GOT3 (cell line): ENCODE results near the gene CAVIN2.
"Not testable (repeated sequence)": the region's sequence is repeated elsewhere in the genome, so short reads cannot be mapped to it uniquely, and the experiment has no call there.

Source experiments
- DNase-seq: peaks from one replicate; lab custom pipeline; 2025; ENCODE audit warnings: mixed read lengths; lab: John Stamatoyannopoulos, UW

Gene CAVIN2

GRCh38 chr2:191800874-191801273 lies 46.0 kb downstream of the CAVIN2 start:
- no peak for DNase-seq

GRCh38 chr2:191799526-191799925 lies 47.4 kb downstream of the CAVIN2 start:
- DNase-seq, result no peak

GRCh38 chr2:191797942-191798876 lies 48.7 kb downstream of the CAVIN2 start:
- no peak for DNase-seq

GRCh38 chr2:191797500-191797899 lies 49.4 kb downstream of the CAVIN2 start:
- no peak for DNase-seq

- DNase-seq, result no peak
Observed at GRCh38 chr2:191795715-191796114, 51.2 kb downstream of the CAVIN2 start.

- no peak for DNase-seq
Observed at GRCh38 chr2:191791953-191792560, 54.8 kb downstream of the CAVIN2 start.

- DNase-seq, result no peak
Observed at GRCh38 chr2:191790737-191791136, 56.2 kb downstream of the CAVIN2 start.

GRCh38 chr2:191789796-191790195 lies 57.1 kb downstream of the CAVIN2 start:
- no peak for DNase-seq

GRCh38 chr2:191786694-191787093 lies 60.2 kb downstream of the CAVIN2 start:
- DNase-seq, result no peak

GRCh38 chr2:191785651-191786050 lies 61.2 kb downstream of the CAVIN2 start:
- DNase-seq, result not testable (repeated sequence)
